ENCODE data around the gene SLC6A18.

- TF ChIP-seq POLR2A (IDR thresholded peaks at IDR 0.05; ENCODE audit: low read length) (no peak), GATA1 (IDR thresholded peaks at IDR 0.05; ENCODE audit: low read depth, low read length) (no peak)
Observed at GRCh38 chr5:1265461-1266455, 40.6 kb downstream of the SLC6A18 start.
